Neural cell (in vitro differentiated cells): ENCODE results near the gene SEMA4B.

Experiments
- EP300 ChIP-seq: fragments of 450-650 bp; conservative IDR thresholded peaks from 2 replicates; pipeline ENCODE4 v1.6.1; 2014; ENCODE audit warnings: antibody characterized with exemption, mild to moderate bottlenecking, moderate library complexity; ENCODE audit not compliant: poor library complexity, severe bottlenecking
- EZH2 ChIP-seq: fragments of 200-600, 300-800 bp; shearing (Covaris generic), sonication (generic); IDR thresholded peaks from 2 replicates; pipeline ENCODE4 v1.6.1; 2014; ENCODE audit warnings: antibody characterized with exemption, low read length, borderline replicate concordance, mild to moderate bottlenecking; ENCODE audit not compliant: insufficient read depth, poor library complexity, severe bottlenecking
- REST ChIP-seq: IDR thresholded peaks from 2 replicates; pipeline ENCODE4 v1.6.1; 2012; ENCODE audit warnings: borderline replicate concordance
- SMC3 ChIP-seq: fragments of 450-650 bp; conservative IDR thresholded peaks from 2 replicates; pipeline ENCODE4 v1.6.1; 2014; ENCODE audit warnings: antibody characterized with exemption, mild to moderate bottlenecking, moderate library complexity; ENCODE audit not compliant: poor library complexity
- TAF1 ChIP-seq: IDR thresholded peaks from 2 replicates; pipeline ENCODE4 v1.6.1; 2012; ENCODE audit warnings: low read depth
- TF ChIP-seq, protein P1 (sequence below): fragments of 450-650 bp; IDR thresholded peaks from 2 replicates; pipeline ENCODE4 v1.5.1; 2014; ENCODE audit warnings: antibody characterized with exemption, mild to moderate bottlenecking, moderate library complexity; ENCODE audit not compliant: poor library complexity, severe bottlenecking

DNA sequence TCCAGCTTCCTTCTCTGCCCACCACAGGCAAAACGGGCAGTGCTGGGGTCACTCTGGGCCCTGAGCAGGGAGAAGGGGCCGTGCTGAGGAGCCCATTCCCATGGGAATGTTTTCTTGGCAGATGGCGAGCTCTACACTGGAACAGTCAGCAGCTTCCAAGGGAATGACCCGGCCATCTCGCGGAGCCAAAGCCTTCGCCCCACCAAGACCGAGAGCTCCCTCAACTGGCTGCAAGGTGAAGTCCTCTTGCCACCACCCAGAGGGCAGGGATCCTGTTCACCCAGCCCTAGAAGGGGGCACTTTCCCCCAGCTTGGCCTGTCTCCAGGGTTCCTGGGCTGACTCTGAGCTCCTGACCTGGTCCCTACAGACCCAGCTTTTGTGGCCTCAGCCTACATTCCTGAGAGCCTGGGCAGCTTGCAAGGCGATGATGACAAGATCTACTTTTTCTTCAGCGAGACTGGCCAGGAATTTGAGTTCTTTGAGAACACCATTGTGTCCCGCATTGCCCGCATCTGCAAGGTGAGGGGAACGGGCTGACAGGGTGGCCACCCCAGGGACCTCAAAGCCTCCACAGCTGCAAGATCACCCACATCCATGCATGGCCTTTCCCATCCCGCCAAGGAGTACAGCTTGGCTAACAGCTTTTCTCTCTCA lies 20.2 kb downstream of the SEMA4B start:
- TF ChIP-seq, protein P1, sequence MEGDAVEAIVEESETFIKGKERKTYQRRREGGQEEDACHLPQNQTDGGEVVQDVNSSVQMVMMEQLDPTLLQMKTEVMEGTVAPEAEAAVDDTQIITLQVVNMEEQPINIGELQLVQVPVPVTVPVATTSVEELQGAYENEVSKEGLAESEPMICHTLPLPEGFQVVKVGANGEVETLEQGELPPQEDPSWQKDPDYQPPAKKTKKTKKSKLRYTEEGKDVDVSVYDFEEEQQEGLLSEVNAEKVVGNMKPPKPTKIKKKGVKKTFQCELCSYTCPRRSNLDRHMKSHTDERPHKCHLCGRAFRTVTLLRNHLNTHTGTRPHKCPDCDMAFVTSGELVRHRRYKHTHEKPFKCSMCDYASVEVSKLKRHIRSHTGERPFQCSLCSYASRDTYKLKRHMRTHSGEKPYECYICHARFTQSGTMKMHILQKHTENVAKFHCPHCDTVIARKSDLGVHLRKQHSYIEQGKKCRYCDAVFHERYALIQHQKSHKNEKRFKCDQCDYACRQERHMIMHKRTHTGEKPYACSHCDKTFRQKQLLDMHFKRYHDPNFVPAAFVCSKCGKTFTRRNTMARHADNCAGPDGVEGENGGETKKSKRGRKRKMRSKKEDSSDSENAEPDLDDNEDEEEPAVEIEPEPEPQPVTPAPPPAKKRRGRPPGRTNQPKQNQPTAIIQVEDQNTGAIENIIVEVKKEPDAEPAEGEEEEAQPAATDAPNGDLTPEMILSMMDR, result peak; percentile 31
- no peak for TF ChIP-seq EZH2
- TF ChIP-seq SMC3, result no peak
- no peak for TF ChIP-seq EP300
- TF ChIP-seq REST, result no peak
- no peak for TF ChIP-seq TAF1
